T-helper 2 cell treated with Interferon-gamma antibody and Interleukin-4, amounts not matched to agents 5 μg/mL and 100 μg/mL, for 36 hours (primary cell): ENCODE measurements around the gene FUT6.
"Not testable (repeated sequence)": the region's sequence is repeated elsewhere in the genome, so short reads cannot be mapped to it uniquely, and the experiment has no call there.

ENCODE experiments used
- DNase-seq: peaks from one replicate; pipeline ENCODE4 v3.0.0; 2021; ENCODE audit warnings: low spot score
- H3K27ac Mint-ChIP-seq: one replicate; pipeline ENCODE4 v1.8.0; 2021; ENCODE audit warnings: mild to moderate bottlenecking, mixed read lengths
- H3K27me3 Mint-ChIP-seq: one replicate; pipeline ENCODE4 v1.8.0; 2021; ENCODE audit warnings: low read depth, mixed read lengths
- H3K36me3 Mint-ChIP-seq: one replicate; pipeline ENCODE4 v1.8.0; 2021; ENCODE audit warnings: low read depth, mixed read lengths
- H3K4me1 Mint-ChIP-seq: one replicate; pipeline ENCODE4 v1.8.0; 2021; ENCODE audit warnings: low read depth, mixed read lengths
- H3K4me3 Mint-ChIP-seq: one replicate; pipeline ENCODE4 v1.8.0; 2022; ENCODE audit warnings: mild to moderate bottlenecking, moderate library complexity, mixed read lengths
- H3K9me3 Mint-ChIP-seq: one replicate; pipeline ENCODE4 v1.8.0; 2021; ENCODE audit warnings: mixed read lengths

Gene FUT6

GRCh38 chr19:5839065-5840017, at the start of gene FUT6:
FUT6 (minus strand) TSS chr19:5839702; CDS start chr19:5832567, 7,135 bp downstream.
- H3K36me3 Mint-ChIP-seq: no peaks in the 10 kb centered on the region
- H3K4me3 Mint-ChIP-seq: no peak within 1 kb of the TSS
- DNase-seq: no peak
- peaks cover 2% of the 10 kb centered on the region for H3K4me1 Mint-ChIP-seq
- H3K27ac Mint-ChIP-seq: no peak within 1 kb of the TSS
- no peaks in the 10 kb centered on the region for H3K27me3 Mint-ChIP-seq
- H3K9me3 Mint-ChIP-seq: no peaks in the 10 kb centered on the region

GRCh38 chr19:5884065-5884811, 44.7 kb upstream of the FUT6 start:
- not testable (repeated sequence) for H3K27me3 Mint-ChIP-seq, H3K36me3 Mint-ChIP-seq, DNase-seq, H3K4me3 Mint-ChIP-seq, H3K9me3 Mint-ChIP-seq, H3K27ac Mint-ChIP-seq, H3K4me1 Mint-ChIP-seq

- not testable (repeated sequence) for H3K27me3 Mint-ChIP-seq, H3K27ac Mint-ChIP-seq, H3K9me3 Mint-ChIP-seq, H3K36me3 Mint-ChIP-seq, DNase-seq, H3K4me1 Mint-ChIP-seq, H3K4me3 Mint-ChIP-seq
These were observed 43.8 kb upstream of the FUT6 start for GRCh38 chr19:5883157-5883873.

GRCh38 chr19:5882421-5882968, 43.0 kb upstream of the FUT6 start:
- no peaks in the 10 kb centered on the region for H3K9me3 Mint-ChIP-seq
- H3K27ac Mint-ChIP-seq: no peak overlapping the region
- H3K4me3 Mint-ChIP-seq: no peak overlapping the region
- no peaks in the 10 kb centered on the region for H3K36me3 Mint-ChIP-seq
- no peaks in the 10 kb centered on the region for H3K4me1 Mint-ChIP-seq
- no peak for DNase-seq
- H3K27me3 Mint-ChIP-seq: peaks cover 4% of the 10 kb centered on the region

DNA sequence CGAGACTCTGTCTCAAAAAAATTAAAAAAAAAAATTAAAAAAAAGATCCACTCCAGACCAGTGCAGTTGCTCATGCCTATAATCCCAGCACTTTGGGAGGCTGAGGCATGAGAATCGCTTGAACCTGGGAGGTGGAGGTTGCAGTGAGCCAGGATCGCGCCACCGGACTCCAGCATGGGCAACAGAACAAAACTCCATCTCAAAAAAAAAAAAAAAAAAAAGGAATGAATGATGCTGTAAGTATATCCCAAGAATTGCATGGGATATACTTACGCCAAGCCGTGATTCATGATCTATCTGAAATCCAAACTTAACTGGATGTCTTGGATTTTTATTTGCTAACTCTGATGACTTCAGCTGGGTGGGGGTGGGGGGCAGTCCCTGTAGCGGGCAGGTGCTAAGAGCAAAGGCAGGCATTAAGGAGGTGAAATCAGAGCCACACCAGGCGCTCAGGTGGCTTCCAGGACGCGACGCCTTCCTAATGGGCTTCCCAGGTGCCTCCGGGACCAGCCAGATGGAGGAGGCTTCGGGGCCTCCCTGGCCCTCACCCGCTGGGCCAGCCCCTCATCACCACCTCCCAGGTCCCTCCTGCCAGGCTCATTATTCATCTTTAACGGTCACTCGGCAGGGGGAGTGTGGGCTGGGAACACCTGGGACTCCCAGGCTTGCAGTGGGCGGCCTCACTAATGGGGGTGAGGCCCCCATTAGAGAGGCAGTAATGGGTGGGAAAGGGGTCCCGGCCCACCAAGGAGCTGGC, 42.2 kb upstream of the FUT6 start:
- no peak for DNase-seq
- Mint-ChIP-seq H3K27me3 (peaks cover 4% of the 10 kb centered on the region), H3K4me3 (no peak overlapping the region), H3K27ac (no peak overlapping the region), H3K9me3 (no peaks in the 10 kb centered on the region), H3K36me3 (no peaks in the 10 kb centered on the region), H3K4me1 (no peaks in the 10 kb centered on the region)

DNA sequence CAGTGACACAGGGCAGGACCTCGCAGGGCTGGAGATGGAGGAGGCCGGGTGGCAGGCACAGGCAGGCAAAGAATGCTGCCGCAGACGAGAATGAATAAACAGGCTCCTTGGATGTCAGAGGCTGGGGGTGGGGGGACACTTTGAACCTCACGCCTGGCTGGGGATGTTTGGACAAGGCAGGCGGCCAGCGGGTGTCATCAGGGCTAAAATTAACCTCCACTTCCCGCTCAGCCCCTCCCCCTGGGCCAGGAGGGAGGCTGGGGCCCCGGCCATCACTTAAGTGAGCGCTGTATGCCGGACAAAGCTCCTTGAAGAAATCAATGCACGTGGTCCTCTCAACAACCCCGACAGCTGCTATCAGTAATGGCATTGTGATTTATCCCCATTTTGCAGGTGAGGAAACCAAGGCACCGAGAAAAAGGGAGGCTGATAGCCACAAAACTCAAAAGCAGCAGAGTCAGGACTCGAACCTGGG, 41.1 kb upstream of the FUT6 start:
- DNase-seq: no peak
- no peaks in the 10 kb centered on the region for H3K9me3 Mint-ChIP-seq
- H3K36me3 Mint-ChIP-seq: no peaks in the 10 kb centered on the region
- peaks cover 4% of the 10 kb centered on the region for H3K27me3 Mint-ChIP-seq
- no peaks in the 10 kb centered on the region for H3K4me1 Mint-ChIP-seq
- H3K27ac Mint-ChIP-seq: no peak overlapping the region
- H3K4me3 Mint-ChIP-seq: no peak overlapping the region

DNA sequence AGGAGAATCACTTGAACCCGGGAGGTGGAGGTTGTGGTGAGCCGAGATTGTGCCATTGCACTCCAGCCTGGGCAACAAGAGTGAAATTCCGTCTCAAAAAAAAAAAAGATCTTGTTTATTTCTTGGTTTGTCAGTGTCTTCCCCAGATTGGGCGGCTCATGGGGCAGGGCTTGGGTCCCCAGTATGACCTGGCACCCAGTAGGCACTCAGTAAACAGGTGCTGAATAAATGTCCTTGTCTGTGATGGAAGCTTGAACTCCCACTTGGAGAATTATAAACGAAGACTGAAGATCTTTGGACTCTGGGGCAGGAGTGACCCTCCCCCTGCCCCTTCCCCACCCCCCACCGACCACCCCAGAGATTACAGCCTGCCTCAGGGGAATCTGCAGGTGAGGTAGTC, 40.7 kb upstream of the FUT6 start:
- Mint-ChIP-seq H3K4me1 (no peaks in the 10 kb centered on the region), H3K36me3 (no peaks in the 10 kb centered on the region), H3K4me3 (no peak overlapping the region), H3K9me3 (no peaks in the 10 kb centered on the region), H3K27me3 (peaks cover 4% of the 10 kb centered on the region), H3K27ac (no peak overlapping the region)
- no peak for DNase-seq

GRCh38 chr19:5877882-5878281, 38.4 kb upstream of the FUT6 start:
- no peak overlapping the region for H3K27ac Mint-ChIP-seq
- no peak overlapping the region for H3K4me3 Mint-ChIP-seq
- H3K4me1 Mint-ChIP-seq: no peaks in the 10 kb centered on the region
- DNase-seq: no peak
- H3K36me3 Mint-ChIP-seq: no peaks in the 10 kb centered on the region
- no peaks in the 10 kb centered on the region for H3K9me3 Mint-ChIP-seq
- H3K27me3 Mint-ChIP-seq: peaks cover 4% of the 10 kb centered on the region

- Mint-ChIP-seq H3K36me3 (no peaks in the 10 kb centered on the region), H3K27me3 (peaks cover under 1% of the 10 kb centered on the region), H3K4me1 (no peaks in the 10 kb centered on the region), H3K4me3 (no peak overlapping the region), H3K27ac (no peak overlapping the region), H3K9me3 (no peaks in the 10 kb centered on the region)
- no peak for DNase-seq
These were observed 37.9 kb upstream of the FUT6 start for GRCh38 chr19:5877427-5877826.

GRCh38 chr19:5874496-5874895, 35.0 kb upstream of the FUT6 start:
- not testable (repeated sequence) for DNase-seq, H3K36me3 Mint-ChIP-seq, H3K4me1 Mint-ChIP-seq, H3K27me3 Mint-ChIP-seq, H3K9me3 Mint-ChIP-seq, H3K4me3 Mint-ChIP-seq, H3K27ac Mint-ChIP-seq

DNA sequence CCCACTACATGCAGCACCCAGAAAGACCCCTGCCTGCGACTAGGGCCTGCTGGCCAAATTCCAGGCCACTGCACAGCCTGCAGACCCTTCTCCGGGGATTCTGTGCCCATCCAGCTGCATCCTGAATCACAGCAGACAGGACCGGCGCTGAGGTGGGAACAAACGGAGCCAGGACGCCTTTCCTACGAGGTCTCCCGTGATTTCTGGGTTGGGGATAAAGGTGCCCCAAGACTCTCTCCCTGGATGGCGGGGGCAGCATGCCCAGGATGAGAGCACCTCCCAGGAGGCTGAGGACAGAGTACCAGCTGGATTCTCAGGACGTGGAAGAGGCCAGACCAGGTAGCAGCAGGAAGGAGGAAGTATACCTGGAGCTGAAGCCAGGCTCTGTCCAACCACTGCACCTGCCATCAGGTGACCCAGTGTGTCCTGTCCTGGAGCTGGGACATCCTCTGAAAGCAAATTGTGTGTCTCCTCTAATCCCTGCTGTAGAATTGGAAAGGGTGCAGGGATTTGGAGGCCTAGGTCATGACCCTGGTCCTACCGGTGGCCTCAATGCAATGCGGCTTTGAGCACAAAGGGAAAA, 34.2 kb upstream of the FUT6 start:
- H3K9me3 Mint-ChIP-seq: no peaks in the 10 kb centered on the region
- no peak overlapping the region for H3K27ac Mint-ChIP-seq
- no peak for DNase-seq
- H3K4me1 Mint-ChIP-seq: no peaks in the 10 kb centered on the region
- H3K36me3 Mint-ChIP-seq: no peaks in the 10 kb centered on the region
- no peak overlapping the region for H3K4me3 Mint-ChIP-seq
- no peaks in the 10 kb centered on the region for H3K27me3 Mint-ChIP-seq

DNA sequence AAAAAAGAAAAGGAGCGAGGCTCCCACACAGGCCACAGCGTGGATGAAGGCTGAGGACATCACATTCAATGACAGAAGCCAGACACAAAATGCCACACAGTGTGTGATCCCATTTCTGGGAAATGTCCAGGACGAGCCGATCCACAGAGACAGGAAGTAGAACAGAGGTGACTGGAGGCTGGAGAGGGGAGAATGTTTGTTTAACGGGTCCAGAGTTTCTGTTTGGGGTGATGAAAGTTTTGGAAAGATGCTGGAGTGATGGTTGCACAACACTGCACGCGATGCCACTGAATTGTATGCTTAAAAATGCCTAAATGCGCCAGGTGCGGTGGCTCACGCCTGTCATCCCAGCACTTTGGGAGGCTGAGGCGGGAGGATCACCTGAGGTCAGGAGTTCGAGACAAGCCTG, 31.5 kb upstream of the FUT6 start:
- no peaks in the 10 kb centered on the region for H3K36me3 Mint-ChIP-seq

More for the DNA sequence above, 31.5 kb upstream of the FUT6 start:
- Mint-ChIP-seq H3K9me3 (no peaks in the 10 kb centered on the region), H3K4me1 (no peaks in the 10 kb centered on the region), H3K27ac (no peak overlapping the region), H3K4me3 (no peak overlapping the region), H3K27me3 (no peaks in the 10 kb centered on the region)
- no peak for DNase-seq
